Astrocyte (in vitro differentiated cells and primary cell): ENCODE data around the gene GIMAP1.

Source experiments
- EZH2 ChIP-seq: IDR thresholded peaks from 2 replicates; pipeline ENCODE4 v1.6.1; 2012; ENCODE audit warnings: mild to moderate bottlenecking, low read length, inconsistent platforms; ENCODE audit not compliant: insufficient read depth
- TF ChIP-seq, protein P1 (sequence below): IDR thresholded peaks from 2 replicates; pipeline ENCODE4 v1.5.1; 2011; ENCODE audit warnings: low read depth, mild to moderate bottlenecking, inconsistent platforms, low read length, moderate library complexity; ENCODE audit not compliant: insufficient read depth

DNA sequence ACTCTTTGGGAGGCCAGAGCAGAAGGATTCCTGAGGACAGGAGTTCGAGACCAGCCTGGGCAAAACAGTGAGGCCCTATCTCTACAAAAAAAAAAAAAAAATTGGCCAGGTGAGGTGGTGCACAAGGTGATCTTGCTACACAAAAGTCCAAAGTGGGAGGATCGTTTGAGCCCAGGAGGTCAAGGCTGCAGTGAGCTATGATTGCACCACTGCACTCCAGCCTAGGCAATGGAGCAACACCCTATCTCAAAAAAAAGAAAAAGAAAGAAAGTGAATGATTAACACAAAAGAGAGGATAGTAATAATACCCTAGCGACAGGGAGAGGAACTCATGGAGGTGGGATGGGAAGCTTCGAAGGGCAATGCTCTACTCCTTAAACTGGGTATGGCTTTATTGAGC lies 53.4 kb downstream of the GIMAP1 start:
- TF ChIP-seq, protein P1, sequence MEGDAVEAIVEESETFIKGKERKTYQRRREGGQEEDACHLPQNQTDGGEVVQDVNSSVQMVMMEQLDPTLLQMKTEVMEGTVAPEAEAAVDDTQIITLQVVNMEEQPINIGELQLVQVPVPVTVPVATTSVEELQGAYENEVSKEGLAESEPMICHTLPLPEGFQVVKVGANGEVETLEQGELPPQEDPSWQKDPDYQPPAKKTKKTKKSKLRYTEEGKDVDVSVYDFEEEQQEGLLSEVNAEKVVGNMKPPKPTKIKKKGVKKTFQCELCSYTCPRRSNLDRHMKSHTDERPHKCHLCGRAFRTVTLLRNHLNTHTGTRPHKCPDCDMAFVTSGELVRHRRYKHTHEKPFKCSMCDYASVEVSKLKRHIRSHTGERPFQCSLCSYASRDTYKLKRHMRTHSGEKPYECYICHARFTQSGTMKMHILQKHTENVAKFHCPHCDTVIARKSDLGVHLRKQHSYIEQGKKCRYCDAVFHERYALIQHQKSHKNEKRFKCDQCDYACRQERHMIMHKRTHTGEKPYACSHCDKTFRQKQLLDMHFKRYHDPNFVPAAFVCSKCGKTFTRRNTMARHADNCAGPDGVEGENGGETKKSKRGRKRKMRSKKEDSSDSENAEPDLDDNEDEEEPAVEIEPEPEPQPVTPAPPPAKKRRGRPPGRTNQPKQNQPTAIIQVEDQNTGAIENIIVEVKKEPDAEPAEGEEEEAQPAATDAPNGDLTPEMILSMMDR, result no peak
- no peak for TF ChIP-seq EZH2
